ENCODE data around the gene PSMB2. TPM values are rescaled to one million over a fixed set of nuclear protein-coding genes. Genes with fewer than 3 reads are reported as not detected.

The PSMB2 gene
- total RNA-seq, 4 donors from 2014 or later, result 16.1 to 41.6 (median 29.0) TPM

DNA sequence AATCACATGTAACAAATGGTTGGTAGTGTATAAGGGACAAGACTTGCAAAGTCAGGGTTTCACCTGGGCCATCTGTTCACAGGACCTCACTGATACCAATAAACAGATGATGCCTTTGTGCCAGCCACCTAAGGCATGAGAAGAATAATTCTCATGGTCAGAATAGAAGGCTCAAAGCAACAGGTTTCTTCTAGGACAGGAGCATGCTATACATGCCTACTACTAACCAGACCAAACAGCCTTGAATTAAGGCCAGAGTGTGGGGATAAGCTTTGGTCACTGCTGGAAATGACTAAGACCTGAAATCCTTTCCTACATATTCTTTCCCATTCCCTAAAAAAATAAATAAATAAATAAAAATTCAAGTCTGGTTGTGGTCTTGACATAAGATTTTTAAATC, 17.5 kb downstream of the PSMB2 start:
- in situ Hi-C loops (cut with MboI; ENCODE audit: low pct_ligation_motif_present in 1 of 4, low pct_unique_long_range_greater_than_20kb in 1 of 4, low sequenced_read_pairs in 3 of 4), result no loop called here
- H3K27me3 ChIP-seq, result no peaks in the 10 kb centered on the region
- no peaks in the 10 kb centered on the region for H3K9me3 ChIP-seq
- intact Hi-C loops (cut with DNase I; ENCODE audit: low total_unique reads), result no loop called here
- TF ChIP-seq EP300 (IDR thresholded peaks at IDR 0.05; ENCODE audit: low read depth) (no peak), POLR2AphosphoS5 (IDR thresholded peaks at IDR 0.05) (no peak), POLR2A (IDR thresholded peaks at IDR 0.05) (no peak)
- TF ChIP-seq, protein P1, sequence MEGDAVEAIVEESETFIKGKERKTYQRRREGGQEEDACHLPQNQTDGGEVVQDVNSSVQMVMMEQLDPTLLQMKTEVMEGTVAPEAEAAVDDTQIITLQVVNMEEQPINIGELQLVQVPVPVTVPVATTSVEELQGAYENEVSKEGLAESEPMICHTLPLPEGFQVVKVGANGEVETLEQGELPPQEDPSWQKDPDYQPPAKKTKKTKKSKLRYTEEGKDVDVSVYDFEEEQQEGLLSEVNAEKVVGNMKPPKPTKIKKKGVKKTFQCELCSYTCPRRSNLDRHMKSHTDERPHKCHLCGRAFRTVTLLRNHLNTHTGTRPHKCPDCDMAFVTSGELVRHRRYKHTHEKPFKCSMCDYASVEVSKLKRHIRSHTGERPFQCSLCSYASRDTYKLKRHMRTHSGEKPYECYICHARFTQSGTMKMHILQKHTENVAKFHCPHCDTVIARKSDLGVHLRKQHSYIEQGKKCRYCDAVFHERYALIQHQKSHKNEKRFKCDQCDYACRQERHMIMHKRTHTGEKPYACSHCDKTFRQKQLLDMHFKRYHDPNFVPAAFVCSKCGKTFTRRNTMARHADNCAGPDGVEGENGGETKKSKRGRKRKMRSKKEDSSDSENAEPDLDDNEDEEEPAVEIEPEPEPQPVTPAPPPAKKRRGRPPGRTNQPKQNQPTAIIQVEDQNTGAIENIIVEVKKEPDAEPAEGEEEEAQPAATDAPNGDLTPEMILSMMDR (IDR thresholded peaks at IDR 0.05), result no peak
- H3K36me3 ChIP-seq, result peaks cover 0 to 18% (median 6%) of the 10 kb centered on the region in 4 donors
- H3K4me1 ChIP-seq, result no peaks in the 10 kb centered on the region
- H3K4me3 ChIP-seq, result no peak overlapping the region
- no peak overlapping the region for H3K27ac ChIP-seq
- no peak for DNase-seq

- in situ Hi-C loops (cut with MboI; ENCODE audit: low pct_ligation_motif_present in 1 of 4, low pct_unique_long_range_greater_than_20kb in 1 of 4, low sequenced_read_pairs in 3 of 4) (no loop called here), intact Hi-C loops (cut with DNase I; ENCODE audit: low total_unique reads) (no loop called here)
- TF ChIP-seq POLR2A (IDR thresholded peaks at IDR 0.05) (no peak), POLR2AphosphoS5 (IDR thresholded peaks at IDR 0.05) (no peak), EP300 (IDR thresholded peaks at IDR 0.05; ENCODE audit: low read depth) (no peak)
- TF ChIP-seq, protein P1 (IDR thresholded peaks at IDR 0.05), result no peak
- no peak for DNase-seq
- Histone ChIP-seq H3K4me3 (no peak overlapping the region), H3K9me3 (no peaks in the 10 kb centered on the region), H3K36me3 (peaks cover 0 to 21% (median 6%) of the 10 kb centered on the region in 4 donors), H3K4me1 (no peaks in the 10 kb centered on the region), H3K27me3 (no peaks in the 10 kb centered on the region), H3K27ac (no peak overlapping the region)
- WGBS, 2 donors (ENCODE audit: low coverage in 1 of 2), result 92 to 100% methylated on average over 1 to 4 of the region's 4 CpGs
Observed at GRCh38 chr1:35622510-35623178, 18.7 kb downstream of the PSMB2 start.

DNA sequence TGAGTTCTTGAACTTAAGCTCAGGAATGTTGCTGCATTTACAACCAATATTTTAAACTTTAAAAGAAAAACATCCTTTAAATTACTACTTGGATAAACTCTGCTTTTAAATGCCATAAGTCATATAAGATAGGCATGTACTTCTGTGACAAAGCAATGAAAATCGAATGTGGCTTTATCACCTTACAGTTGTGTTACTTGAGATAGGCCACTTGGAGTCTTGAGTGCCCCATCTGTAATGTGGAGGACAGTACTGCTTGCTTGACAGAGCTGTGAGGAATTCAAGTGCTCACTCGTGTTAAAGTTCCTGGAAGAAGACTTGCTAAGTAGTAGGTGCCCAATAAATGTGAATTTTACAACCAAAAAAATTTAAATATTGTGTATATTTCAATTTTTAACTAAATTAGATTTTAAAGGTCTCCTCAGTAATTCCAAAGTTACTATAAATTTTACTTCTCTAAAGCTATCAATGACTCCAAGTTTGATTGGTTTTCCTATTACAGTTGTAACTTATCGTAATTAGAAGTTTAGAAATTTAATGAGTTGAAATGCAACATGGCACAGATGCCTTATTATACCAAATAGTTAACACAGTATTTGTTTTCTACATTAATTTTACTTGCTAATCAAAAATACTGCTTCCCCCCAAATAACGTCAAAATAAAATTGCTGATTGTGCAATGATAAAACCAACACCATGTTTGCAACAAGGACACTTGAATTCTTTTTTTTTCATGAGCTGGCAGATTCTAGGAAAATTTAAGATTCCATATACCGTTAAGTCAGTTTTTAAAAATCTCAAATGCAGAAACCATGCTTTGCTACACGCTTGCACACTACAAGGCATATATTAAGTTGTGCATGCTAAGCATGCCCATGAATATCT, 21.8 kb downstream of the PSMB2 start:
- Histone ChIP-seq H3K27me3 (no peaks in the 10 kb centered on the region), H3K27ac (no peak overlapping the region), H3K36me3 (peaks cover 0 to 10% (median 5%) of the 10 kb centered on the region in 4 donors), H3K9me3 (no peaks in the 10 kb centered on the region), H3K4me1 (no peaks in the 10 kb centered on the region), H3K4me3 (no peak overlapping the region)
- intact Hi-C loops (cut with DNase I; ENCODE audit: low total_unique reads), result no loop called here
- 88 to 92% methylated on average over 6 of the region's 6 CpGs for WGBS, 2 donors (ENCODE audit: low coverage in 1 of 2)
- in situ Hi-C loops (cut with MboI; ENCODE audit: low pct_ligation_motif_present in 1 of 4, low pct_unique_long_range_greater_than_20kb in 1 of 4, low sequenced_read_pairs in 3 of 4), result no loop called here
- no peak for DNase-seq
- TF ChIP-seq POLR2AphosphoS5 (IDR thresholded peaks at IDR 0.05), result no peak
- TF ChIP-seq EP300 (IDR thresholded peaks at IDR 0.05; ENCODE audit: low read depth), result no peak
- TF ChIP-seq POLR2A (IDR thresholded peaks at IDR 0.05), result no peak
- TF ChIP-seq, protein P1 (IDR thresholded peaks at IDR 0.05), result no peak

DNA sequence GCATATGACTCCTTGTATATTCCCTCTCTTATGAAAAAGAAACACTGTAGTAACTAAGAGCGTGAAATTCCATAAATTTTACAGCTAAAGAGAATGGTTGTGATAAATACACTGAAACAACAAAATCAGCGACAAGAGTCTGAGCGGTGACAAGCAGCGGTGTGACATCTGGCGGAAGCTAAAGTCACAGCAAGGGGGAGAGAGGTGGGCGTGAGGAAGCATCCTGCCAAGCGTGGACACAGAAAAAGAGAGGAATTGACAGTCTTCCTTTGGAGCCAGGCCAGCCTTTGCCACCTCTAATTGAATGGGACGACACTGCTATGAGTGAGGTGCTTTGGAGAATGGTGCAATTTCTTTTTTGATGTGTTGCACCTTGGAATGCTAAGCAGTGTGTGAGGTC, 25.9 kb downstream of the PSMB2 start:
- intact Hi-C loops (cut with DNase I; ENCODE audit: low total_unique reads) (no loop called here), in situ Hi-C loops (cut with MboI; ENCODE audit: low pct_ligation_motif_present in 1 of 4, low pct_unique_long_range_greater_than_20kb in 1 of 4, low sequenced_read_pairs in 3 of 4) (no loop called here)
- H3K27me3 ChIP-seq, result no peaks in the 10 kb centered on the region
- H3K36me3 ChIP-seq, result peaks cover 0 to 10% (median 3%) of the 10 kb centered on the region in 4 donors
- no peaks in the 10 kb centered on the region for H3K9me3 ChIP-seq
- no peaks in the 10 kb centered on the region for H3K4me1 ChIP-seq
- DNase-seq, result no peak
- 90 to 94% methylated on average over 5 to 8 of the region's 8 CpGs for WGBS, 2 donors (ENCODE audit: low coverage in 1 of 2)
- no peak overlapping the region for H3K4me3 ChIP-seq
- TF ChIP-seq POLR2A (IDR thresholded peaks at IDR 0.05), result no peak
- no peak for TF ChIP-seq POLR2AphosphoS5 (IDR thresholded peaks at IDR 0.05)
- no peak for TF ChIP-seq EP300 (IDR thresholded peaks at IDR 0.05; ENCODE audit: low read depth)
- TF ChIP-seq, protein P1 (IDR thresholded peaks at IDR 0.05), result no peak
- no peak overlapping the region for H3K27ac ChIP-seq
